Breast epithelium (tissue), 3 donors: ENCODE data around the gene ZSWIM6.

Experiments
- CTCF ChIP-seq, 3 donors: fragments of 450-650 bp; IDR thresholded peaks; one replicate each; pipeline ENCODE4 v1.5.1; 2016 to 2017; ENCODE audit warnings: antibody characterized with exemption in 3 of 3, mild to moderate bottlenecking in 3 of 3, moderate library complexity in 3 of 3
- POLR2A ChIP-seq: fragments of 450-650 bp; IDR thresholded peaks from one replicate; pipeline ENCODE4 v1.6.1; 2016; ENCODE audit warnings: antibody characterized with exemption, mild to moderate bottlenecking, moderate library complexity
- POLR2AphosphoS5 ChIP-seq, 3 donors: sonication (generic); formaldehyde crosslinking; IDR thresholded peaks; one replicate each; pipeline ENCODE4 v1.6.1; 2017; ENCODE audit warnings: antibody characterized with exemption in 3 of 3

GRCh38 chr5:61401726-61402125 lies 69.7 kb downstream of the ZSWIM6 start:
- TF ChIP-seq POLR2A, result no peak
- TF ChIP-seq CTCF (IDR thresholded peaks at IDR 0.05), result no peak
- no peak for TF ChIP-seq POLR2AphosphoS5 (IDR thresholded peaks at IDR 0.05)
